CD4-positive, alpha-beta T cell treated with Interleukin-15 for 1 hour (primary cell): ENCODE data around the gene RACGAP1.
A peak's percentile ranks its signal among the peaks of the same experiment; 100 is the strongest.

Source experiments
- DNase-seq: peaks from one replicate; pipeline ENCODE4 v3.0.0-alpha.2; 2020

Gene RACGAP1

GRCh38 chr12:49967042-49967776 lies 58.1 kb downstream of the RACGAP1 start:
- DNase-seq = peak; percentile 85

GRCh38 chr12:49966511-49967041 lies 58.7 kb downstream of the RACGAP1 start:
- no peak for DNase-seq

GRCh38 chr12:49965836-49966235 lies 59.5 kb downstream of the RACGAP1 start:
- no peak for DNase-seq

GRCh38 chr12:49964849-49965624 lies 60.3 kb downstream of the RACGAP1 start:
- DNase-seq = no peak

- DNase-seq = no peak
Measured at GRCh38 chr12:49963976-49964815, 61.1 kb downstream of the RACGAP1 start.

- DNase-seq = no peak
Measured at GRCh38 chr12:49962861-49963765, 62.2 kb downstream of the RACGAP1 start.

GRCh38 chr12:49961993-49962764 lies 63.1 kb downstream of the RACGAP1 start:
- DNase-seq = no peak

- no peak for DNase-seq
Measured at GRCh38 chr12:49961111-49961922, 64.0 kb downstream of the RACGAP1 start, which contains the start of gene AQP5. Gene AQP5 (plus strand): TSS chr12:49961872. CDS start chr12:49962018, 146 bp downstream.

- DNase-seq = no peak
Measured at GRCh38 chr12:49960474-49961110, 64.7 kb downstream of the RACGAP1 start.

- no peak for DNase-seq
Measured at GRCh38 chr12:49959685-49960473, 65.4 kb downstream of the RACGAP1 start.

- DNase-seq = no peak
Measured at GRCh38 chr12:49957570-49957967, 67.7 kb downstream of the RACGAP1 start.

- DNase-seq = no peak
Measured at GRCh38 chr12:49956663-49957569, 68.4 kb downstream of the RACGAP1 start.

- no peak for DNase-seq
Measured at GRCh38 chr12:49955899-49956662, 69.2 kb downstream of the RACGAP1 start.

- DNase-seq = no peak
Measured at GRCh38 chr12:49954863-49955830, 70.1 kb downstream of the RACGAP1 start.
